Activated naive CD8-positive, alpha-beta T cell treated with anti-CD3 and anti-CD28 coated beads, Interleukin-2, amount 50 U/mL, for 24 hours (primary cell): ENCODE measurements around the gene NPPB.

Experiments used
- ATAC-seq: fragments of 150-1000 bp; cut with Tn5 transposase; one replicate; pipeline ENCODE4 v1.10.0; 2021
- DNase-seq: peaks from one replicate; pipeline ENCODE4 v3.0.0; 2021
- H3K27ac Mint-ChIP-seq: one replicate; pipeline ENCODE4 v1.8.0; 2021; ENCODE audit warnings: mild to moderate bottlenecking, mixed read lengths
- H3K27me3 Mint-ChIP-seq: one replicate; pipeline ENCODE4 v1.8.0; 2021; ENCODE audit warnings: mixed read lengths
- H3K36me3 Mint-ChIP-seq: one replicate; pipeline ENCODE4 v1.8.0; 2021; ENCODE audit warnings: low read depth, mixed read lengths
- H3K4me1 Mint-ChIP-seq: one replicate; pipeline ENCODE4 v1.8.0; 2021; ENCODE audit warnings: mixed read lengths
- H3K4me3 Mint-ChIP-seq: one replicate; pipeline ENCODE4 v1.8.0; 2021; ENCODE audit warnings: mild to moderate bottlenecking, moderate library complexity, mixed read lengths
- H3K9me3 Mint-ChIP-seq: one replicate; pipeline ENCODE4 v1.8.0; 2021; ENCODE audit warnings: mixed read lengths

The NPPB gene

DNA sequence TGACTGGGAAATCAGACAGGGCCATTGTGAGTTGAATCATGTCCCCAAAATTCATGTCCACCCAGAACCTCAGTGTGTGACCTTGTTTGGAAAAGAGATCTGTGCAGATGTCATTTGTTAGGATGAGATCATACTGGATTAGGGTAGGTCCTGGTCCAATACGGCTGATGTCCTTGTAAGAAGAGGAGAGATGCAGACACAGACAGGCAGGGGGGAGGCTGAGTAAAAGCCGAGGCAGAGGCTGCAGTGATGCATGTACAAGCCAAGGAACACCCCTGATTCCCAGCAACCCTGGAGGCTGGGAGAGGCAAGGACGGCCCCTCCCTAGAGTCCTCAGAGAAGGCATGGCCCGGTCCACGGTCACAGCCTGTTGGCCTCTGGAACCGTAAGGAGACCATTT is 15.9 kb upstream of the NPPB start:
- DNase-seq = no peak
- Mint-ChIP-seq H3K36me3 (no peaks in the 10 kb centered on the region), H3K4me1 (no peaks in the 10 kb centered on the region), H3K9me3 (no peaks in the 10 kb centered on the region), H3K27ac (no peak overlapping the region), H3K4me3 (no peak overlapping the region), H3K27me3 (peaks cover 2% of the 10 kb centered on the region)
- ATAC-seq = no peak

DNA sequence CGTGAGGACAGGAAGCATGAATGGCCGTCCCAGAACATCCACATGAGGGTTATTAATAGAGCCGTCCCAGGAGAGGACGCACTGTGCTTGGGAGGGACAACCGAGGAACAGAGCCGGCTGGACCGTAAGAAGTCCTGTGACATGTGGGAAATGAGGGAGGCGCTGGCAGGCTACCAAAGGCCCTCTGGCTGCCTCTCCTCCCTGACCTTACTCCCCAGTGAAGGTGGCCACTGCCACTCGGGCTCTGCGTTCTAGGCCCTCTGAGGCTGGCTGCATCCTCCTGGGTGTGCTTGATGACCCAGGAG is 15.5 kb upstream of the NPPB start:
- H3K4me1 Mint-ChIP-seq = no peaks in the 10 kb centered on the region
- H3K27me3 Mint-ChIP-seq = peaks cover 2% of the 10 kb centered on the region
- ATAC-seq = no peak
- no peaks in the 10 kb centered on the region for H3K36me3 Mint-ChIP-seq
- DNase-seq = no peak
- H3K27ac Mint-ChIP-seq = no peak overlapping the region
- H3K4me3 Mint-ChIP-seq = no peak overlapping the region
- H3K9me3 Mint-ChIP-seq = no peaks in the 10 kb centered on the region

DNA sequence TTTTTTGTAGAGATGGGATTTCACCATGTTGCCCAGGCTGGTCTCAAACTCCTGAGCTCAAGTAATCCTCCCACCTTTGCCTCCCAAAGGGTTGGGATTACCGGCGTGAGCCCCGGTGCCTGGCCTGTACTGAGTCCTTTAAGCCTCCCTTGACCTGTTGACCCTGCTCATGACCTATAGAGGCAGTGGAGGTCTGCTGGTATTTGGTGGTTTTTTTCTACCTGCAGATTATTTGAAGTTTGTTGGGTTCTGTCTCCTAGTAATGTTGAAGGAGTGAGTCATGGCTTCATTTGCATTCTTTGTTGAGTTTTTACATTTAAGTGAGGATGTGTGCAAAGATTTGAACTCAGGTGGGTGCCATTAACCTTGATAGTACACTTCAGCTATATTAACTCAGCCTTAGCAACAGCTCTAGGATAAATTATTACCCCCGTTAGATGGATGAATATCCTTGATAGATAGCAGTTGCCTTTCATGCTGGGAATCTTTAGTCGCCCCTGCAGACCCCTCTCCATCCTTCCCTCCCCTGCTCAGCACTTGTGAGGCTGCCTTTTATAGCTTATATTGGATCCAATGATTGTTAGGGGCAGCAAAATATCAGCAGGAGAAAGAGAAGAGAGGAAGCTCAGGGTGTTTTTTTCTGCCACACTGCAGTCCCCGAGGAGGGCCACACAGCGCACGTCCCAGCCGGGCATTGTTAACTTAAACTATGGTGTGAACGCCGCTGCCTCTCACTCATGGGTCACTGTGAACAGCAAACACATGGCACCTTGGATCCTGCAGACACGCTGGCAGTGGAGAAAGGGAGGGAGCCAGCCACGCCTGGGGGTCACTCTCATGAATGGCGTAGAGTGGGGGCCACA is 14.9 kb upstream of the NPPB start:
- no peak overlapping the region for H3K27ac Mint-ChIP-seq
- no peak overlapping the region for H3K4me3 Mint-ChIP-seq
- ATAC-seq (no peak), DNase-seq (no peak)
- no peaks in the 10 kb centered on the region for H3K36me3 Mint-ChIP-seq
- no peaks in the 10 kb centered on the region for H3K9me3 Mint-ChIP-seq
- H3K27me3 Mint-ChIP-seq = peaks cover 2% of the 10 kb centered on the region
- no peaks in the 10 kb centered on the region for H3K4me1 Mint-ChIP-seq

DNA sequence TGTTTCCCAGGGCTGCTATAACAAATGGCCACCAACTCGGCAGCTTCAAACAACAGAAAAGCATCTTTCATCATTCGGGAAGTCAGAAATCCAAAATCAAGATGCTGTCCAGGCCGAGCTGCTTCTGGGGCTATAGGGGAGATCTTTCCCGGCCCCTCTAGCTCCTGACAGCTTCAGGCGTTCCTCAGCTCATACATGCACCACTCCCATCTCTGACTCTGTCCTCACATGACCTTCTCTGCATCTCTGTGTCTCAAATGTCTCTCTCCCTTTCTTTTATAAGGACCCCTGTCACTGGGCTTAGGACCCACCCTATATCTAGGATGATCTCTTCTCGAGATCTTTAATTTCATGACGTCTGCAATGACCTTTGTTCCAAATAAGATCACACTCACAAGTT is 13.8 kb upstream of the NPPB start:
- DNase-seq (no peak), ATAC-seq (no peak)
- Mint-ChIP-seq H3K4me1 (no peaks in the 10 kb centered on the region), H3K4me3 (no peak overlapping the region), H3K27me3 (peaks cover 2% of the 10 kb centered on the region), H3K27ac (no peak overlapping the region), H3K36me3 (no peaks in the 10 kb centered on the region), H3K9me3 (no peaks in the 10 kb centered on the region)

DNA sequence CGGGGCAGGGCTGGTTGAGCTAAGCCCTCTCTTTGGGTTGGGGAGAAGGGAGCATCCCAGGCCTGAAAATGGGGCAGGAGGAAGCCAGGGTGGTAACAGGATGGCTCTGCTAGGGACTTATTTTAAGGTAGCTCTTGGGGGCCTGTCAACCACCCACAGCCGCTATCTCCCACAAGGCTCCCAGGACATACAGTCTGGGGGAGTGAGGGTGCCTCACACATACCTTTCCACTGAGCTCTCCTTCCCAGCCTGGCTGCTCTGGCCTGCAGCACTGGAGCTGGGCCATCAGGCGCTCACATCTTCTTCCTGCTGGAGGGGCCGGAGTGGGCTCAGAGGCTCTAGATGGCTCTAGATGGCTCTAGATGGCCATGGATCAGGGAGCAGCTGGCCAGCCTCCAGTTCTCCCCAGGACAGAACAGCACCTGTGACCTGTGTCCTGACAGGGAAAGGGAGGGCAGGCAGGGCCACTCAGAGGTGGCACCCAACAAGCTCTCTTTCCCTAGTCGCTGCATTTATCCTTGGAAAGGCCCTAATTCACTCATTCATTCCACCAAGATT is 11.0 kb upstream of the NPPB start:
- no peaks in the 10 kb centered on the region for H3K36me3 Mint-ChIP-seq
- H3K27me3 Mint-ChIP-seq = peaks cover 3% of the 10 kb centered on the region
- no peaks in the 10 kb centered on the region for H3K9me3 Mint-ChIP-seq
- ATAC-seq = no peak
- H3K4me3 Mint-ChIP-seq = no peak overlapping the region
- H3K4me1 Mint-ChIP-seq = no peaks in the 10 kb centered on the region
- DNase-seq = no peak
- no peak overlapping the region for H3K27ac Mint-ChIP-seq

DNA sequence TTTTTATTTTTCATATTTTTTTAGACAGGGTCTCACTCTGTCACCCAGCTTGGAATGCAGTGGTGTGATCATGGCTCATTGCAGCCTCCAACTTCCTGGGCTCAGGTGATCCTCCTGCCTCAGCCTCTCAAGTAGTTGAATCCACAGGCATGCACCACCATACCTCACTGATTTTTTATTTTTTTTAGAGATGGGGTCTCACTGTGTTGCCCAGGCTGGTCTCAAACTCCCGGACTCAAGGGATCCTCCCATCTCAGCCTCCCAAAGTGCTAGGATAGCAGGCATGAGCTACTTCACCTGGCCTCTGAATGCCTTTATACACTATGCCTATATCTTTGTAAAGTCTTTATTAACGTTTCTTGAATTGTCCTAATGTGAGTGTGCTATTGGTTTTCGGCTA is 10.4 kb upstream of the NPPB start:
- DNase-seq = no peak
- H3K4me3 Mint-ChIP-seq = no peak overlapping the region
- H3K4me1 Mint-ChIP-seq = no peaks in the 10 kb centered on the region
- H3K27ac Mint-ChIP-seq = no peak overlapping the region
- ATAC-seq = no peak
- no peaks in the 10 kb centered on the region for H3K36me3 Mint-ChIP-seq
- H3K9me3 Mint-ChIP-seq = no peaks in the 10 kb centered on the region
- H3K27me3 Mint-ChIP-seq = peaks cover 5% of the 10 kb centered on the region

DNA sequence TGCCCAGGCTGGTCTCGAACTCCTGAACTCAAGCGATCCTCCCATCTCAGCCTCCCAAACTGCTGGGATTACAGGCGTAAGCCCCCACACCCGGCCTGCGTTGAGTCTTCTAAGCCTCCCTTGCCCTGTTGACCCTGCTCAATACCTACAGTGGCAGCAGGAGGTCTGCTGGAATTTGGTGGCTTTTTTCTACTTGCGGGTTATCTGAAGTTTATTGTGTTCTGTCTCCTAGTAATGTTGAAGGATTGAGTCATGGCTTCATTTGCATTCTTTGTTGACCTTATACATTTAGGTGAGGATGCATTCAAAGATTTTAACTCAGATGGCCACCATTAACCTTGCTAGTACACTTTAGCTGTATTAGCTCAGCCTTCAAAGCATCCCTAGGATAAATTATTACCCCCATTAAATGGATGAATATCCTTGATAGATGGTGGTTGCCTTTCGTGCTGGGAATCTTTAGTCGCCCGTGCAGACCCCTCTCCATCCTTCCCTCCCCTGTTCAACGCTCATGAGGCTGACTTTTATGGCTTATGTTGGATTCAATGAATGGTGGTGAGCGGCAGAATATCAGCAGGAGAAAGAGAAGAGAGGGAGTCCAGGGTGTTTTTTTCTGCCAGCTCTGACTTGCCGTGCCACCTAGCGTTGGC is 9.7 kb upstream of the NPPB start:
- no peaks in the 10 kb centered on the region for H3K4me1 Mint-ChIP-seq
- DNase-seq (no peak), ATAC-seq (no peak)

DNA sequence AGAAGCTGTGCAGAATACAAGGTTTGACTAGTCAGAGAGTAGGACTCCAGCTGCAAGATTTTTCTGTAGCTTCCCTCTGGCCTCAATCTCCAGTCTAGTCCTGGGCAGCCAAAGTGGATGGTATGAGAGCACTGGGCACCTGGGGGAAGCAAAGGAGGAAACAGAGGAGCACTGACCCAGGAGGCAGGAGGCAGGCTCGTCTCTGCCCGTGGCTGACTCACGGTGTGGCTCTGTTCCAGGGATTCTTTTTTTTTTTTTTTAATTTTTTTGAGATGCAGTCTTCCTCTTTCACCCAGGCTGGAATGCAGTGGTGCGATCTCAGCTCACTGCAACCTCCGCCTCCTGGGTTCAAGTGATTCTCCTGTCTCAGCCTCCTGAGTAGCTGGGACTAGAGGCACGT is 4.1 kb upstream of the NPPB start:
- no peaks in the 10 kb centered on the region for H3K9me3 Mint-ChIP-seq
- no peaks in the 10 kb centered on the region for H3K36me3 Mint-ChIP-seq
- DNase-seq (no peak), ATAC-seq (no peak)
- H3K27ac Mint-ChIP-seq = no peak overlapping the region
- H3K4me1 Mint-ChIP-seq = no peaks in the 10 kb centered on the region
- peaks cover 48% of the 10 kb centered on the region for H3K27me3 Mint-ChIP-seq
- H3K4me3 Mint-ChIP-seq = no peak overlapping the region

More for the DNA sequence above, 9.7 kb upstream of the NPPB start:
- Mint-ChIP-seq H3K36me3 (no peaks in the 10 kb centered on the region), H3K4me3 (no peak overlapping the region), H3K27me3 (peaks cover 8% of the 10 kb centered on the region), H3K9me3 (no peaks in the 10 kb centered on the region), H3K27ac (no peak overlapping the region)

DNA sequence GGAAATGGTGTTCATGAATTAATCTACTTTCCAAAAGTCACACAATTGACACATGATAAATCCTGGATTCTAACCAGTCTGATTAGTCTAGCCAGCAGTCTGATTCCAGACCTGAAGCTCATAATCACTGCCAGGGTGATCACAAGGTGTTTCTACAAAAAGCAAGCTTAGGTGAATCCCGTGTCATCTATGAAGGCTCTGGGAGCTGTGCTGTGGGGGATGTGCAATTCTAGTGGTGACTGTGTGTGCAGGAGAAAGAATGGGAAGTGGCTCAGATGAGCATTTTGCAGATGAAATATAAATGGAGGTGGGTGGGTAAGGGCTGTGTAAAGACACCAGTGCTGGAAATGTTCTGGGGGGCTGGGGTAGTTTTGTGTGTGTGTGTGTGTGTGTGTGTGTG is 1.8 kb upstream of the NPPB start:
- DNase-seq = no peak
- Mint-ChIP-seq H3K9me3 (no peaks in the 10 kb centered on the region), H3K36me3 (no peaks in the 10 kb centered on the region), H3K4me1 (peaks cover 2% of the 10 kb centered on the region), H3K4me3 (no peak overlapping the region), H3K27ac (no peak overlapping the region), H3K27me3 (peaks cover 63% of the 10 kb centered on the region)
- ATAC-seq = no peak

DNA sequence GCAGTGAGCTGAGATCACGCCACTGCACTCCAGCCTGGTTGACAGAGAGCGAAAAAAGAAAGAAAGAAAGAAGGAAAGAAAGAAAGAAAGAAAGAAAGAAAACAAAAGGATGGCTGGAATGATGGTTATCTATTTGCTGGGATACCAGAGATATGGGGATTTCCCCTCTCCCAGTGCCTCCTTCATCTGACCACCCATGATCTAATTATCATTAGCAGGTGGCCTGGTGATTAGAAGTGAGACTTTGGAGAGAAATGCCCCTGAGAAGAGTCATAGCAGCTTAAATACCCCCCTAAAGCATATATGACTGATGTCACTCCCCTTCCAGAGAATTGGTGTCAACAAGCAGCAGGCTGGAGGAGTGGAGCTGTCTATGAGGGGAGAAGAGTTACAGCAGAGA is 1.3 kb upstream of the NPPB start:
- ATAC-seq (no peak), DNase-seq (no peak)
- peaks cover 2% of the 10 kb centered on the region for H3K4me1 Mint-ChIP-seq
- no peaks in the 10 kb centered on the region for H3K36me3 Mint-ChIP-seq
- H3K9me3 Mint-ChIP-seq = no peaks in the 10 kb centered on the region
- H3K4me3 Mint-ChIP-seq = no peak overlapping the region
- H3K27me3 Mint-ChIP-seq = peaks cover 63% of the 10 kb centered on the region
- no peak overlapping the region for H3K27ac Mint-ChIP-seq

DNA sequence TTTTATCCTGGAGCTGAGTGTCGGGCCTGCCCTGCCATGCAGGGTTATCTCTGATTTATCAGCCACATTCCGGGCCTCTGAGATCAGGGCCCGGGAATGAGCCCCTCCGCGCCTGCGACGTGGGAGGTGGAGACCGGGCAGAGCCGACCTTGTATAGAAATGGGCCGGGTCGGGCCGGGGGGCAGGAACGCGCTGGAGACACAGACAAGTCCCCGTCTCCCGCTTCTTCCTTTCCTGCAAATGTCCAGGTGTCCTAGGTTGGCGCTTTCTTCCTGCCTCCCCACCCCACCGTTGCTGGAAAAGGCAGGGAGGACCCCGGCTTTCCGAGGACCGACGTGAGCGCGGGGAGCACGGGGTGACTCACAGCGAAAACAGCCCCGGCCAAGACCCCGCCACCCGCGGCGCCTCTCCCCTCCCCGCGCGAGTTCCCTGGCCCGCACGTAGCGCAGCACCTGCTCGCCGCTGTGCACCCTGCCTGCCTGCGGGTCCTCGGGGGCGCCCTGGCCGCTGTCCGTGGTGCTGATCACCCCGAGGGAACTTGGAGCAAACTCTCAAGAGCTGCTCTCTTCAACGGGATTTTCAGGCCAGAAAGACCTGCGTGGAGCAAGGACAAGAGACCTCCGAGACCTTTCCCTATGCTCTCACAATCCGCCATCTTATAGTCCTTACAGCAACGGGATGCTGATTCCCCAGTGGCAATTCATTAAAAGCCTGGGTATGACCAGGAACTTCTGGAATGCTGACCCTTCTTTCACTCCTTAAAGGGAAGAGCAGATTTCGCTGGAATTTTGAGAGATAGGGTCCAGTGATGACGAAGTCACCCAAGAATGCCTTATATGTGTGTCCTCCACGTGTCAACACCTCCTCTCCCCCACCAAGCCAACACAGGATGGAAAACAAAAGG is 475 bp upstream of the NPPB start:
- peaks cover 63% of the 10 kb centered on the region for H3K27me3 Mint-ChIP-seq
- no peaks in the 10 kb centered on the region for H3K36me3 Mint-ChIP-seq
- peaks cover 2% of the 10 kb centered on the region for H3K4me1 Mint-ChIP-seq
- H3K27ac Mint-ChIP-seq = no peak overlapping the region
- H3K9me3 Mint-ChIP-seq = no peaks in the 10 kb centered on the region
- no peak overlapping the region for H3K4me3 Mint-ChIP-seq
- DNase-seq = peak; percentile 76
- ATAC-seq = peak; percentile 77

DNA sequence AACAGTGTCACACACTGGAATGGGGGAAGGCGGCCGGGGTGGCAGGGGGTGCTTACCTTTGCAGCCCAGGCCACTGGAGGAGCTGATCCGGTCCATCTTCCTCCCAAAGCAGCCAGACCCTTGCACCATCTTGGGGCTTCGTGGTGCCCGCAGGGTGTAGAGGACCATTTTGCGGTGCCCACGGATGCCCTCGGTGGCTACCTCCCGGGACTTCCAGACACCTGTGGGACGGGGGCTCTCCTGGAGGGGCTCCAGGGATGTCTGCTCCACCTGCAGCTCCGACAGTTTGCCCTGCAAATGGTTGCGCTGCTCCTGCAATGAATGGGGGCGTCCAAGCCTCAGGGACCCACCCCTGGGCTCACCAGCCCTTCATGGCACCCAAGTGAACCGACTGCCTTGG is 587 bp downstream of the NPPB start:
- Mint-ChIP-seq H3K27me3 (peaks cover 63% of the 10 kb centered on the region), H3K27ac (no peak overlapping the region), H3K36me3 (no peaks in the 10 kb centered on the region), H3K4me3 (no peak overlapping the region), H3K4me1 (peaks cover 2% of the 10 kb centered on the region), H3K9me3 (no peaks in the 10 kb centered on the region)
- DNase-seq (no peak), ATAC-seq (no peak)

DNA sequence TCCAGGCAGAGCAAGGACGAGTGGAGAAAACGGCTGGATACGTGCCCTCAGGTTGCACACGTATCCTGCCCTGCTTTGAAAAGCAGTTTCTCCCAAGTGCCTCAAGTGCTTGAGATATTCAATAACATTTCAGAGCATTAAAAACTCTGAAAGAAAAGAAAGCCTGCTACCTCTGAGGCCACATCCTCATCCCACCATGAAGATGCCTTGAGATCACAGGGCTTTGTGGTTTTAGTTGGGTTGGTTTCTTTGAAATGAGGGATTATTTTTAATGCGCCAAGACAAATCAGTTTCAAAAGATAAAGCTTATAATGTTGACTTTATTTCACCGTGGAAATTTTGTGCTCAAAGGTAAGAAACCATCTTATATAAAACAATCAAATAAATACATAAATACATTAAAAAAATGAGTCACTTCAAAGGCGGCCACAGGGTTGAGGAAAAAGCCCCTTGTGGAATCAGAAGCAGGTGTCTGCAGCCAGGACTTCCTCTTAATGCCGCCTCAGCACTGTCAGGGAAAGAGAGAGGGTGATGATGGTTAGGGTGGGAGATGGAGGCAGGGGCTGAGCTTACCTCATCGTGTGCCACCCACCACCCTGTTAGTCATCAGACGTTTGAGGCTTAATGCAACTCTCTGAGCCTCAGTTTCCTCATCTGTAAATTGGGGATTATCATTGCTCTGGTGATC is 1.4 kb downstream of the NPPB start:
- no peak overlapping the region for H3K27ac Mint-ChIP-seq
- no peaks in the 10 kb centered on the region for H3K36me3 Mint-ChIP-seq
- no peak overlapping the region for H3K4me3 Mint-ChIP-seq
- ATAC-seq = peak; percentile 28
- DNase-seq = no peak
- H3K27me3 Mint-ChIP-seq = peaks cover 57% of the 10 kb centered on the region
- H3K4me1 Mint-ChIP-seq = peaks cover 2% of the 10 kb centered on the region
- no peaks in the 10 kb centered on the region for H3K9me3 Mint-ChIP-seq

DNA sequence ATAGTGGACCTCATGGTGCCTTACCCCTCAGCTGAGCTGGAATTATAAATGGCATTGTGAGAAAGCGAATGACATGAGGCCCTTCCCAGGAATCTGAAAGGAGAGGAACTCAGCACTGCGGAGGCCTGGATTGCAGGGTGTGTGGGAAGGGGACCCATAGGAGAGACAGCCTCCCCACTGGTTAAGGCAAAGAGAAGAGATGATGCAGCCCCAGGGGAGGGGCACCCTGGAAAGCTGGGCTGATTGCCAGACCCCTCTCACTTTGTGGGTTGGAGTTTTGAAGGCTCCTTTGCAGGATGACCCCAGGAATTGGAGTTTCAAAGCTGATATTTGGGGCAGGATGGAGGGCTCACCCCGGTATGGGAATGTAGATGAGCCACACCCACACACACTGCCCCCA is 2.0 kb downstream of the NPPB start:
- DNase-seq (no peak), ATAC-seq (no peak)
- Mint-ChIP-seq H3K9me3 (no peaks in the 10 kb centered on the region), H3K27ac (no peak overlapping the region), H3K36me3 (no peaks in the 10 kb centered on the region), H3K4me1 (peaks cover 2% of the 10 kb centered on the region), H3K4me3 (no peak overlapping the region), H3K27me3 (peaks cover 55% of the 10 kb centered on the region)
